ENCODE results near the gene EBF4.
"Not testable (repeated sequence)": the region's sequence is repeated elsewhere in the genome, so short reads cannot be mapped to it uniquely, and the experiment has no call there.

EBF4 gene

GRCh38 chr20:2682040-2682439, 10.5 kb upstream of the EBF4 start:
- H3K27me3 ChIP-seq (ENCODE audit: control insufficient read depth, insufficient read depth, low read length), result peaks cover 13% of the 10 kb centered on the region
- H3K4me1 ChIP-seq (ENCODE audit: control insufficient read depth, insufficient read depth, low read length); H3K9me3 ChIP-seq (ENCODE audit: control insufficient read depth, insufficient read depth, low read length); H3K36me3 ChIP-seq (ENCODE audit: control insufficient read depth, insufficient read depth, low read length); H3K4me3 ChIP-seq (ENCODE audit: low read depth, low read length); H3K27ac ChIP-seq (ENCODE audit: low read depth, low read length); H3K9ac ChIP-seq (ENCODE audit: low read depth, low read length): not testable (repeated sequence)

- peaks cover 32% of the 10 kb centered on the region for H3K27me3 ChIP-seq (ENCODE audit: control insufficient read depth, insufficient read depth, low read length)
- H3K9ac ChIP-seq (ENCODE audit: low read depth, low read length), result not testable (repeated sequence)
These were observed 7.8 kb upstream of the EBF4 start for GRCh38 chr20:2684817-2685216.

GRCh38 chr20:2687514-2687913, 5.1 kb upstream of the EBF4 start:
- Histone ChIP-seq H3K4me1 (ENCODE audit: control insufficient read depth, insufficient read depth, low read length) (peaks cover 12% of the 10 kb centered on the region), H3K9me3 (ENCODE audit: control insufficient read depth, insufficient read depth, low read length) (no peaks in the 10 kb centered on the region), H3K36me3 (ENCODE audit: control insufficient read depth, insufficient read depth, low read length) (no peaks in the 10 kb centered on the region), H3K4me3 (ENCODE audit: low read depth, low read length) (no peak overlapping the region), H3K27me3 (ENCODE audit: control insufficient read depth, insufficient read depth, low read length) (peaks cover 55% of the 10 kb centered on the region), H3K9ac (ENCODE audit: low read depth, low read length) (no peak overlapping the region), H3K27ac (ENCODE audit: low read depth, low read length) (no peak overlapping the region)

More at GRCh38 chr20:2684817-2685216, 7.8 kb upstream of the EBF4 start:
- H3K9me3 ChIP-seq (ENCODE audit: control insufficient read depth, insufficient read depth, low read length); H3K27ac ChIP-seq (ENCODE audit: low read depth, low read length); H3K4me3 ChIP-seq (ENCODE audit: low read depth, low read length); H3K36me3 ChIP-seq (ENCODE audit: control insufficient read depth, insufficient read depth, low read length); H3K4me1 ChIP-seq (ENCODE audit: control insufficient read depth, insufficient read depth, low read length): not testable (repeated sequence)

- Histone ChIP-seq H3K4me3 (ENCODE audit: low read depth, low read length) (peak overlapping the region; percentile 45; the same call in 1 of the 2 replicates), H3K27me3 (ENCODE audit: control insufficient read depth, insufficient read depth, low read length) (peaks cover 55% of the 10 kb centered on the region), H3K9ac (ENCODE audit: low read depth, low read length) (no peak overlapping the region), H3K36me3 (ENCODE audit: control insufficient read depth, insufficient read depth, low read length) (no peaks in the 10 kb centered on the region), H3K27ac (ENCODE audit: low read depth, low read length) (no peak overlapping the region), H3K9me3 (ENCODE audit: control insufficient read depth, insufficient read depth, low read length) (no peaks in the 10 kb centered on the region), H3K4me1 (ENCODE audit: control insufficient read depth, insufficient read depth, low read length) (peaks cover 12% of the 10 kb centered on the region)
These were observed 4.5 kb upstream of the EBF4 start for GRCh38 chr20:2688041-2688591.

GRCh38 chr20:2690213-2690612, 2.4 kb upstream of the EBF4 start:
- H3K9me3 ChIP-seq (ENCODE audit: control insufficient read depth, insufficient read depth, low read length), result no peaks in the 10 kb centered on the region
- H3K9ac ChIP-seq (ENCODE audit: low read depth, low read length), result no peak overlapping the region
- H3K4me3 ChIP-seq (ENCODE audit: low read depth, low read length), result no peak overlapping the region
- H3K36me3 ChIP-seq (ENCODE audit: control insufficient read depth, insufficient read depth, low read length), result no peaks in the 10 kb centered on the region
- no peak overlapping the region for H3K27ac ChIP-seq (ENCODE audit: low read depth, low read length)
- H3K4me1 ChIP-seq (ENCODE audit: control insufficient read depth, insufficient read depth, low read length), result peaks cover 20% of the 10 kb centered on the region
- H3K27me3 ChIP-seq (ENCODE audit: control insufficient read depth, insufficient read depth, low read length), result peaks cover 76% of the 10 kb centered on the region

- Histone ChIP-seq H3K4me1 (ENCODE audit: control insufficient read depth, insufficient read depth, low read length) (peaks cover 25% of the 10 kb centered on the region), H3K27me3 (ENCODE audit: control insufficient read depth, insufficient read depth, low read length) (peaks cover 76% of the 10 kb centered on the region), H3K4me3 (ENCODE audit: low read depth, low read length) (no peak overlapping the region), H3K27ac (ENCODE audit: low read depth, low read length) (no peak overlapping the region), H3K9ac (ENCODE audit: low read depth, low read length) (no peak overlapping the region), H3K36me3 (ENCODE audit: control insufficient read depth, insufficient read depth, low read length) (no peaks in the 10 kb centered on the region), H3K9me3 (ENCODE audit: control insufficient read depth, insufficient read depth, low read length) (no peaks in the 10 kb centered on the region)
These were observed 1.9 kb upstream of the EBF4 start for GRCh38 chr20:2690718-2691117.

- Histone ChIP-seq H3K4me3 (ENCODE audit: low read depth, low read length) (no peak overlapping the region), H3K9ac (ENCODE audit: low read depth, low read length) (no peak overlapping the region), H3K9me3 (ENCODE audit: control insufficient read depth, insufficient read depth, low read length) (no peaks in the 10 kb centered on the region), H3K36me3 (ENCODE audit: control insufficient read depth, insufficient read depth, low read length) (no peaks in the 10 kb centered on the region), H3K27me3 (ENCODE audit: control insufficient read depth, insufficient read depth, low read length) (peaks cover 78% of the 10 kb centered on the region), H3K4me1 (ENCODE audit: control insufficient read depth, insufficient read depth, low read length) (peaks cover 26% of the 10 kb centered on the region), H3K27ac (ENCODE audit: low read depth, low read length) (no peak overlapping the region)
These were observed 1.5 kb upstream of the EBF4 start for GRCh38 chr20:2691127-2691526.

GRCh38 chr20:2691663-2692035, 931 bp upstream of the EBF4 start:
- H3K9ac ChIP-seq (ENCODE audit: low read depth, low read length), result no peak overlapping the region
- H3K4me1 ChIP-seq (ENCODE audit: control insufficient read depth, insufficient read depth, low read length), result peaks cover 26% of the 10 kb centered on the region
- no peak overlapping the region for H3K27ac ChIP-seq (ENCODE audit: low read depth, low read length)
- no peaks in the 10 kb centered on the region for H3K9me3 ChIP-seq (ENCODE audit: control insufficient read depth, insufficient read depth, low read length)
- peaks cover 80% of the 10 kb centered on the region for H3K27me3 ChIP-seq (ENCODE audit: control insufficient read depth, insufficient read depth, low read length)
- no peaks in the 10 kb centered on the region for H3K36me3 ChIP-seq (ENCODE audit: control insufficient read depth, insufficient read depth, low read length)
- H3K4me3 ChIP-seq (ENCODE audit: low read depth, low read length), result peak overlapping the region; percentile 57

GRCh38 chr20:2692886-2693285, 306 bp downstream of the EBF4 start:
- peaks cover 25% of the 10 kb centered on the region for H3K4me1 ChIP-seq (ENCODE audit: control insufficient read depth, insufficient read depth, low read length)
- H3K9ac ChIP-seq (ENCODE audit: low read depth, low read length), result no peak overlapping the region
- H3K36me3 ChIP-seq (ENCODE audit: control insufficient read depth, insufficient read depth, low read length), result no peaks in the 10 kb centered on the region
- peaks cover 90% of the 10 kb centered on the region for H3K27me3 ChIP-seq (ENCODE audit: control insufficient read depth, insufficient read depth, low read length)
- H3K27ac ChIP-seq (ENCODE audit: low read depth, low read length), result no peak overlapping the region
- H3K4me3 ChIP-seq (ENCODE audit: low read depth, low read length), result peak overlapping the region; percentile 41; the same call in 1 of the 2 replicates
- no peaks in the 10 kb centered on the region for H3K9me3 ChIP-seq (ENCODE audit: control insufficient read depth, insufficient read depth, low read length)

GRCh38 chr20:2693286-2694007, 867 bp downstream of the EBF4 start:
- peaks cover 25% of the 10 kb centered on the region for H3K4me1 ChIP-seq (ENCODE audit: control insufficient read depth, insufficient read depth, low read length)
- no peak overlapping the region for H3K9ac ChIP-seq (ENCODE audit: low read depth, low read length)
- H3K4me3 ChIP-seq (ENCODE audit: low read depth, low read length), result peak overlapping the region; percentile 41; the same call in 1 of the 2 replicates
- no peaks in the 10 kb centered on the region for H3K9me3 ChIP-seq (ENCODE audit: control insufficient read depth, insufficient read depth, low read length)
- H3K36me3 ChIP-seq (ENCODE audit: control insufficient read depth, insufficient read depth, low read length), result no peaks in the 10 kb centered on the region
- peaks cover 91% of the 10 kb centered on the region for H3K27me3 ChIP-seq (ENCODE audit: control insufficient read depth, insufficient read depth, low read length)
- no peak overlapping the region for H3K27ac ChIP-seq (ENCODE audit: low read depth, low read length)

GRCh38 chr20:2694008-2694471, 1.5 kb downstream of the EBF4 start:
- Histone ChIP-seq H3K4me1 (ENCODE audit: control insufficient read depth, insufficient read depth, low read length) (peaks cover 25% of the 10 kb centered on the region), H3K27me3 (ENCODE audit: control insufficient read depth, insufficient read depth, low read length) (peaks cover 91% of the 10 kb centered on the region), H3K27ac (ENCODE audit: low read depth, low read length) (no peak overlapping the region), H3K36me3 (ENCODE audit: control insufficient read depth, insufficient read depth, low read length) (no peaks in the 10 kb centered on the region), H3K9ac (ENCODE audit: low read depth, low read length) (no peak overlapping the region), H3K4me3 (ENCODE audit: low read depth, low read length) (peak overlapping the region; percentile 41; the same call in 1 of the 2 replicates), H3K9me3 (ENCODE audit: control insufficient read depth, insufficient read depth, low read length) (no peaks in the 10 kb centered on the region)

All from HUES48 (cell line).